Measurements from ENCODE around the gene GLB1L. TPM values are rescaled to one million over a fixed set of nuclear protein-coding genes. Genes with fewer than 3 reads are reported as not detected.

Gene GLB1L
- total RNA-seq, 1 donor from 2014 or later: 3.0 TPM

DNA sequence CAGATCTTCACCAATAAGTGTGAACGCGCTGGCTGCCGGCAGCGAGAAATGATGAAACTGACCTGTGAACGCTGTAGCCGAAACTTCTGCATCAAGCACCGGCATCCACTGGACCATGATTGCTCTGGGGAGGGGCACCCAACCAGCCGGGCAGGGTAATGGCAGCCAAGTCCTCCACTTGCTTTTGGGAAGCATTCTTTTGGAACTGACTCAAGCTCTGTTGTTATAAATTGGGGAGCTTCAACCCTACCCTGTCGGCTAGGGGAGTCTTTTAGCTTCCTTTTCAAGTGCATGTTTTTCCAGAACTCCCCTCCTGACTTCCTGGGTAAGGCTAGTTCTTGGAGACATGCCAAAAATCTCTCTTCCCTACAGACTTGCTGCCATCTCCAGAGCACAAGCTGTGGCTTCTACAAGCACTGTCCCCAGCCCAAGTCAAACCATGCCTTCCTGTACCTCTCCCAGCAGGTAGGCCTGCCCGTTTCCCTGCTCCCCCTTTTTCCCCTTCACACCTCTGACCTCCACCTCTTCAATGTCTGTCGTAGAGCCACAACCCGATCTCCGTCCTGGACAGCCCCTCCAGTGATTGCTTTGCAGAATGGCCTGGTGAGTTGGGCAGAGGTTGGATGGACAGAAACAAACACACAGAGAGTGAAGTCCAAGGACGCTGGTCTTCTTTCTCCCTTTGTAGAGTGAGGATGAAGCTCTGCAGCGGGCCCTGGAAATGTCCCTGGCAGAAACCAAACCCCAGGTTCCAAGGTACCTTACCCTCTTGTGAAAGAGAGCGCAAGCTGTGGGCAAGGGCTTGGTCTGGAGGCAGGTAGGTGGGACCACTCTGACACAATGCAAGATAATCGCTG lies 37.1 kb downstream of the GLB1L start:
- Mint-ChIP-seq H3K27ac (ENCODE audit: unreplicated experiment) (peak overlapping the region; percentile 94), H3K27me3 (ENCODE audit: low read depth) (no peaks in the 10 kb centered on the region), H3K4me3 (ENCODE audit: unreplicated experiment) (peak overlapping the region; percentile 81), H3K4me1 (ENCODE audit: low read depth) (peaks cover 26% of the 10 kb centered on the region), H3K9me3 (ENCODE audit: low read depth) (peaks cover 2% of the 10 kb centered on the region), H3K36me3 (ENCODE audit: low read depth) (peaks cover 7% of the 10 kb centered on the region)
- TF ChIP-seq CTCF (IDR thresholded peaks at IDR 0.05): no peak
- DNase-seq (ENCODE audit: low spot score): no peak

GRCh38 chr2:219207134-219207883 lies 37.9 kb downstream of the GLB1L start:
- peak overlapping the region; percentile 81 for H3K4me3 Mint-ChIP-seq (ENCODE audit: unreplicated experiment)
- H3K27me3 Mint-ChIP-seq (ENCODE audit: low read depth): no peaks in the 10 kb centered on the region
- no peak for TF ChIP-seq CTCF (IDR thresholded peaks at IDR 0.05)
- peak overlapping the region; percentile 94 for H3K27ac Mint-ChIP-seq (ENCODE audit: unreplicated experiment)
- peaks cover 2% of the 10 kb centered on the region for H3K9me3 Mint-ChIP-seq (ENCODE audit: low read depth)
- DNase-seq (ENCODE audit: low spot score): no peak
- H3K36me3 Mint-ChIP-seq (ENCODE audit: low read depth): peaks cover 7% of the 10 kb centered on the region
- peaks cover 26% of the 10 kb centered on the region for H3K4me1 Mint-ChIP-seq (ENCODE audit: low read depth)

DNA sequence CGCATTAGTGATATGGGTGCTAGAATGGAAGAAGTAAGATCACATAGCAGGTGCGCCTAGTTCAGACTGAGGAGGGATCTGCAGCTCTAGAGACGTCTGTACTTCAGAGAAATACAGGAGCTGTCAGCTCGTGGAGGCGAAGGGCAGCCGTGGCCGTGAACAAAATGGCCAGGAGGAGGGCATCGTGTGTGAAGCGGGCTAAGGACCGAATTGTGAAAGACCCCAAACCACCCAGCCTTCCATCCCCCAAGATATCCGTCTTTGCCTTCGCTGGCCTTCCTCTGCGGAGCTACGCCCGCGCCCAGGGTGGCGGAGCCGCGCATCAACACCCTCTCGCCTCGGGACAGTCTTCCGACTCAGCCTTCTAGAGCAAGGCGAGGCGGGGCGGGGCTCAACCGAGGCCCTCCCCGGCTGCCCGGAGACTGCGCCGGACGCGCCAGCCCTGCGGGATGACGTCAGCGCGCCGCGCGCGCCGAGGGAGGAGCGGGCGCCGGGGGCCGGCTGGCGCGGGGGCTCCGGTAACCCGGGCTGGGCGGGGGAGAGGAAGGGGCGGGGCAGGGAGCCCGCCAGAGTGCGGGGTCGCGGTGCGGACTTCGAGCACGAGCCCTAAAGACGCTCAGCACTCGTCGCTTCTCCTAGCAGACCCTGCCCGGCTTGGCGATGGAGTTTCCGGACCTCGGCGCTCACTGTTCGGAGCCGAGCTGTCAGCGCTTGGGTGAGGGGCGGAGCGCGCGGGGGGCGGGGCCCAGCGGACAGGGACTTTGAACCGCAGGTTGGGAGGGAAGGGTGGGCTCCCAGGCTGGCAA lies 38.7 kb downstream of the GLB1L start, which contains the start of gene ZFAND2B:
Gene ZFAND2B (plus strand): TSS at position 455 of the 806 bp plus-strand sequence. CDS start 206 bp downstream, at position 661.
- peaks cover 2% of the 10 kb centered on the region for H3K9me3 Mint-ChIP-seq (ENCODE audit: low read depth)

GRCh38 chr2:219205981-219206327 lies 39.3 kb downstream of the GLB1L start:
- no peak for DNase-seq (ENCODE audit: low spot score)
- no peak for TF ChIP-seq CTCF (IDR thresholded peaks at IDR 0.05)
- peaks cover 2% of the 10 kb centered on the region for H3K9me3 Mint-ChIP-seq (ENCODE audit: low read depth)
- H3K4me3 Mint-ChIP-seq (ENCODE audit: unreplicated experiment): peak overlapping the region; percentile 81
- peaks cover 26% of the 10 kb centered on the region for H3K4me1 Mint-ChIP-seq (ENCODE audit: low read depth)
- no peaks in the 10 kb centered on the region for H3K27me3 Mint-ChIP-seq (ENCODE audit: low read depth)
- peak overlapping the region; percentile 94 for H3K27ac Mint-ChIP-seq (ENCODE audit: unreplicated experiment)
- H3K36me3 Mint-ChIP-seq (ENCODE audit: low read depth): peaks cover 7% of the 10 kb centered on the region

More for the DNA sequence above, 38.7 kb downstream of the GLB1L start, which contains the start of gene ZFAND2B:
- H3K36me3 Mint-ChIP-seq (ENCODE audit: low read depth): peaks cover 7% of the 10 kb centered on the region
- H3K27me3 Mint-ChIP-seq (ENCODE audit: low read depth): no peaks in the 10 kb centered on the region
- H3K4me3 Mint-ChIP-seq (ENCODE audit: unreplicated experiment): peak within 1 kb of the TSS; percentile 81
- peaks cover 26% of the 10 kb centered on the region for H3K4me1 Mint-ChIP-seq (ENCODE audit: low read depth)
- DNase-seq (ENCODE audit: low spot score): peak; percentile 97
- peak within 1 kb of the TSS; percentile 94 for H3K27ac Mint-ChIP-seq (ENCODE audit: unreplicated experiment)
- peak; percentile 40 for TF ChIP-seq CTCF (IDR thresholded peaks at IDR 0.05)

Measured in chondrocyte (in vitro differentiated cells).